Karpas-422 (cell line): ENCODE results near the gene FXYD1. TPM values are rescaled to one million over a fixed set of nuclear protein-coding genes. Genes with fewer than 3 reads are reported as not detected.

Experiments
- DNase-seq: peaks from one replicate; pipeline ENCODE4 v3.0.0-alpha.2; 2015
- H2AFZ ChIP-seq: fragments of 200-600 bp; sonication (generic); 2 replicates; pipeline ENCODE4 v1.6.1; 2014; ENCODE audit warnings: antibody characterized with exemption, low read length, mixed read lengths
- H3K27ac ChIP-seq: fragments of 200-600 bp; sonication (generic); 2 replicates; pipeline ENCODE4 v1.5.1; 2014; ENCODE audit warnings: mild to moderate bottlenecking, low read length, moderate library complexity
- H3K27me3 ChIP-seq: fragments of 200-600 bp; sonication (generic); 2 replicates; pipeline ENCODE4 v1.6.1; 2014; ENCODE audit warnings: low read length, mixed read lengths
- H3K36me3 ChIP-seq: fragments of 200-600 bp; sonication (generic); 2 replicates; pipeline ENCODE4 v1.6.1; 2014; ENCODE audit warnings: low read length, mixed read lengths; ENCODE audit not compliant: insufficient read depth
- H3K4me1 ChIP-seq: fragments of 200-600 bp; sonication (generic); 2 replicates; pipeline ENCODE4 v1.6.1; 2014; ENCODE audit warnings: mild to moderate bottlenecking, low read length, mixed read lengths
- H3K4me2 ChIP-seq: fragments of 200-600 bp; sonication (generic); 2 replicates; pipeline ENCODE4 v1.6.1; 2014; ENCODE audit warnings: low read length, low read depth, mild to moderate bottlenecking; ENCODE audit not compliant: poor library complexity, severe bottlenecking
- H3K4me3 ChIP-seq: fragments of 200-600 bp; sonication (generic); 2 replicates; pipeline ENCODE4 v1.5.1; 2014; ENCODE audit warnings: mild to moderate bottlenecking, antibody characterized with exemption, low read length, mixed read lengths
- H3K79me2 ChIP-seq: fragments of 200-600 bp; sonication (generic); 2 replicates; pipeline ENCODE4 v1.6.1; 2014; ENCODE audit warnings: mild to moderate bottlenecking, low read length, mixed read lengths
- H3K9ac ChIP-seq: fragments of 200-600 bp; sonication (generic); 2 replicates; pipeline ENCODE4 v1.6.0; 2014; ENCODE audit warnings: low read length
- H3K9me2 ChIP-seq: fragments of 200-600 bp; sonication (generic), shearing (Covaris generic); replicated peaks from 2 replicates; pipeline ENCODE4 v1.6.0; 2014; ENCODE audit warnings: mild to moderate bottlenecking, low read length, moderate library complexity; ENCODE audit not compliant: insufficient read depth
- H3K9me3 ChIP-seq: fragments of 300-700, 200-600 bp; sonication (generic); 2 replicates; pipeline ENCODE4 v1.6.1; 2014; ENCODE audit warnings: low read length, mixed read lengths
- H4K20me1 ChIP-seq: fragments of 200-600 bp; sonication (generic); 2 replicates; pipeline ENCODE4 v1.6.1; 2014; ENCODE audit warnings: mild to moderate bottlenecking, antibody characterized with exemption, low read length, low read depth; ENCODE audit not compliant: insufficient read depth
- total RNA-seq: library from RNA; depleted of rRNA; stranded (reverse); fragments of >200 nt; shearing (Covaris generic); gene quantifications from 2 replicates; pipeline ENCODE4 v1.2.3, GENCODE V29; 2014; ENCODE audit warnings: low replicate concordance; rRNA removed

The FXYD1 gene
- total RNA-seq: not detected in 2 replicates

- Histone ChIP-seq H2AFZ (no peak within 1 kb of the TSS), H3K4me2 (no peak within 1 kb of the TSS), H3K36me3 (no peaks in the 10 kb centered on the region), H4K20me1 (no peaks in the 10 kb centered on the region), H3K4me1 (peaks cover 18% of the 10 kb centered on the region), H3K27me3 (no peaks in the 10 kb centered on the region), H3K79me2 (no peaks in the 10 kb centered on the region), H3K9me2 (no peaks in the 10 kb centered on the region), H3K4me3 (no peak within 1 kb of the TSS), H3K9me3 (no peaks in the 10 kb centered on the region), H3K9ac (no peak within 1 kb of the TSS), H3K27ac (no peak within 1 kb of the TSS)
- DNase-seq: no peak
These were observed at the start of gene FXYD1 for GRCh38 chr19:35138305-35138892. Gene FXYD1 (plus strand): TSS chr19:35138824. CDS start chr19:35140080, 1,256 bp downstream.

- no peak overlapping the region for H3K4me3 ChIP-seq
- no peak overlapping the region for H3K27ac ChIP-seq
- no peak for DNase-seq
- H4K20me1 ChIP-seq: no peaks in the 10 kb centered on the region
- H3K9me2 ChIP-seq: no peaks in the 10 kb centered on the region
- no peaks in the 10 kb centered on the region for H3K36me3 ChIP-seq
- peaks cover 43% of the 10 kb centered on the region for H3K4me1 ChIP-seq
- H2AFZ ChIP-seq: no peak overlapping the region
- no peaks in the 10 kb centered on the region for H3K79me2 ChIP-seq
- no peak overlapping the region for H3K4me2 ChIP-seq
- no peak overlapping the region for H3K9ac ChIP-seq
- H3K9me3 ChIP-seq: no peaks in the 10 kb centered on the region
- H3K27me3 ChIP-seq: no peaks in the 10 kb centered on the region
These were observed 49.1 kb upstream of the FXYD1 start for GRCh38 chr19:35089554-35089953.

- H3K9me3 ChIP-seq: no peaks in the 10 kb centered on the region
- no peaks in the 10 kb centered on the region for H4K20me1 ChIP-seq
- H2AFZ ChIP-seq: peak overlapping the region; percentile 91
- H3K27ac ChIP-seq: no peak overlapping the region
- no peak for DNase-seq
- no peaks in the 10 kb centered on the region for H3K79me2 ChIP-seq
- peak overlapping the region; percentile 37 for H3K9ac ChIP-seq
- H3K9me2 ChIP-seq: no peaks in the 10 kb centered on the region
- H3K4me3 ChIP-seq: peak overlapping the region; percentile 31; the same call in 1 of the 2 replicates
- no peaks in the 10 kb centered on the region for H3K27me3 ChIP-seq
- H3K36me3 ChIP-seq: no peaks in the 10 kb centered on the region
- peak overlapping the region; percentile 57 for H3K4me2 ChIP-seq
- H3K4me1 ChIP-seq: peaks cover 37% of the 10 kb centered on the region
These were observed 48.5 kb upstream of the FXYD1 start for GRCh38 chr19:35090160-35090505.

- Histone ChIP-seq H3K79me2 (no peaks in the 10 kb centered on the region), H3K4me3 (peak overlapping the region; percentile 31; the same call in 1 of the 2 replicates), H2AFZ (peak overlapping the region; percentile 91), H3K36me3 (no peaks in the 10 kb centered on the region), H4K20me1 (no peaks in the 10 kb centered on the region), H3K27me3 (no peaks in the 10 kb centered on the region), H3K9ac (peak overlapping the region; percentile 37), H3K9me2 (no peaks in the 10 kb centered on the region), H3K27ac (no peak overlapping the region), H3K9me3 (no peaks in the 10 kb centered on the region), H3K4me2 (peak overlapping the region; percentile 57), H3K4me1 (peaks cover 32% of the 10 kb centered on the region)
- peak; percentile 84 for DNase-seq
These were observed 48.0 kb upstream of the FXYD1 start for GRCh38 chr19:35090506-35091214.

- no peak overlapping the region for H3K4me2 ChIP-seq
- H3K4me3 ChIP-seq: no peak overlapping the region
- no peak for DNase-seq
- H2AFZ ChIP-seq: no peak overlapping the region
- H3K36me3 ChIP-seq: no peaks in the 10 kb centered on the region
- H4K20me1 ChIP-seq: no peaks in the 10 kb centered on the region
- no peak overlapping the region for H3K9ac ChIP-seq
- no peak overlapping the region for H3K27ac ChIP-seq
- H3K9me2 ChIP-seq: no peaks in the 10 kb centered on the region
- H3K79me2 ChIP-seq: no peaks in the 10 kb centered on the region
- no peaks in the 10 kb centered on the region for H3K9me3 ChIP-seq
- no peaks in the 10 kb centered on the region for H3K27me3 ChIP-seq
- peaks cover 11% of the 10 kb centered on the region for H3K4me1 ChIP-seq
These were observed 45.2 kb upstream of the FXYD1 start for GRCh38 chr19:35093430-35093829.

- Histone ChIP-seq H3K27me3 (no peaks in the 10 kb centered on the region), H3K36me3 (no peaks in the 10 kb centered on the region), H3K4me3 (no peak overlapping the region), H3K9ac (no peak overlapping the region), H3K27ac (no peak overlapping the region), H3K9me3 (no peaks in the 10 kb centered on the region), H2AFZ (no peak overlapping the region), H3K79me2 (no peaks in the 10 kb centered on the region), H4K20me1 (no peaks in the 10 kb centered on the region), H3K4me2 (no peak overlapping the region), H3K9me2 (no peaks in the 10 kb centered on the region), H3K4me1 (peaks cover 11% of the 10 kb centered on the region)
- DNase-seq: no peak
These were observed 44.5 kb upstream of the FXYD1 start for GRCh38 chr19:35093941-35094647.

- Histone ChIP-seq H3K9ac (no peak overlapping the region), H3K79me2 (no peaks in the 10 kb centered on the region), H3K4me1 (peaks cover 17% of the 10 kb centered on the region), H3K4me3 (no peak overlapping the region), H3K36me3 (no peaks in the 10 kb centered on the region), H3K27me3 (no peaks in the 10 kb centered on the region), H3K27ac (no peak overlapping the region), H2AFZ (no peak overlapping the region), H3K9me2 (no peaks in the 10 kb centered on the region), H3K9me3 (no peaks in the 10 kb centered on the region), H3K4me2 (no peak overlapping the region), H4K20me1 (no peaks in the 10 kb centered on the region)
- no peak for DNase-seq
These were observed 44.0 kb upstream of the FXYD1 start for GRCh38 chr19:35094656-35095055.

- Histone ChIP-seq H3K27me3 (no peaks in the 10 kb centered on the region), H3K4me1 (peaks cover 10% of the 10 kb centered on the region), H3K9ac (no peak overlapping the region), H3K79me2 (no peaks in the 10 kb centered on the region), H3K9me2 (no peaks in the 10 kb centered on the region), H3K9me3 (no peaks in the 10 kb centered on the region), H4K20me1 (no peaks in the 10 kb centered on the region), H3K36me3 (no peaks in the 10 kb centered on the region), H3K4me2 (no peak overlapping the region), H2AFZ (no peak overlapping the region), H3K27ac (no peak overlapping the region), H3K4me3 (no peak overlapping the region)
- DNase-seq: no peak
These were observed 42.8 kb upstream of the FXYD1 start for GRCh38 chr19:35095667-35096368.
